Dendritic cell treated with granulocyte-macrophage colony-stimulating factor and Interleukin-4, amounts not matched to agents 40 ng/mL and 50 ng/mL, for 4 days (primary cell): ENCODE results near the gene PSMC3IP.

Experiments
- H3K27ac Mint-ChIP-seq: one replicate; pipeline ENCODE4 v1.8.0; 2022; ENCODE audit warnings: mild to moderate bottlenecking, mixed read lengths
- H3K27me3 Mint-ChIP-seq: one replicate; pipeline ENCODE4 v1.8.0; 2022; ENCODE audit warnings: mild to moderate bottlenecking, mixed read lengths
- H3K36me3 Mint-ChIP-seq: one replicate; pipeline ENCODE4 v1.8.0; 2022; ENCODE audit warnings: low read depth, mixed read lengths
- H3K4me1 Mint-ChIP-seq: one replicate; pipeline ENCODE4 v1.8.0; 2022; ENCODE audit warnings: low read depth, mixed read lengths
- H3K4me3 Mint-ChIP-seq: one replicate; pipeline ENCODE4 v1.8.0; 2022; ENCODE audit warnings: mild to moderate bottlenecking, moderate library complexity, mixed read lengths
- H3K9me3 Mint-ChIP-seq: one replicate; pipeline ENCODE4 v1.8.0; 2022; ENCODE audit warnings: mixed read lengths
- intact Hi-C: fragments of 100-400 bp; cut with micrococcal nuclease; formaldehyde crosslinking; loops from one replicate; pipeline ENCODE4 v1.15.0; 2022

PSMC3IP gene

DNA sequence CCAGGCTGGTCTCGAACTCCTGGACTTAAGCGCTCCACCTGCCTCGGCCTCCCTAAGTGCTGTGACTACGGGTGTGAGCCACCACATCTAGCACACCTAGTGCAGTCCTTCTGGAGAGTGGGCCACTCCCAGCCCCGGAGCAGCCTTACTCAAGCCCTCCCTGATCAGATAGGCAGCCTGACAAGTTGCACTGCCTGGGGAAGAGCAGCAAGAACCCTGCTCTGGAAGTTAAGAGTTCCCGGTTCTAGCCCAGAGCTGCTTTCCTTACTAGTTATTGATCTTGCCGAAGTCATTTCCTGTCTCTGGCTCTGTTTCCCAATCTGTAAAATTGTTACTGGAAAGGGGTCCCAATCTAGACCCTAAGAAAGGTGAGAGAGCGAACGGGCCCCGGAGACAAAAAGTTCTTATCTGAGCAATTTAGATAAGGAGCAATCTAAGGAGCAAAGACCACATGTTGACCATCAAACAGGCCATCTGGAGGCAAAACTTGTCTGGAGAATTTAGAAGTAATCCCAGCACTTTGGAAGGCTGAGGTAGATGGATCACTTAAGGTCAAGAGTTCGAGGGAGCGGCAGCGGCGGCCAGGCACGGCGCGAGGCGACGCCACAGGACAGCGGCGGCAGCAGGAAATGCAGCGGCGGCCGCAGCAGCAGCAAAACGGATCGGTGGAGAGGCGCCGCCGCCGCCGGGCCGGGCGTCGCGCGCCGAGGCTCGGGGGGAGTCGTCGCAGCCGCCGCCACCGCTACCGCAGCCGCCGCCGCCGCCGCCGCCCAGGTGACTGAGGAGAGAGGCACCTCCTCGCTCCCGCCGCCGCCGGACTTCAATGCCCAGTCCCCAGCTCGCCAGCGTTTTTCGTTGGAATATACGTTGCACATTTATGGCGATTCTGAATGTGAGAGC lies 45.8 kb downstream of the PSMC3IP start:
- intact Hi-C loops: no loop called here
- Mint-ChIP-seq H3K36me3 (peaks cover 12% of the 10 kb centered on the region), H3K4me1 (peaks cover 53% of the 10 kb centered on the region), H3K4me3 (peak overlapping the region; percentile 71), H3K9me3 (no peaks in the 10 kb centered on the region), H3K27me3 (peaks cover 6% of the 10 kb centered on the region), H3K27ac (peak overlapping the region; percentile 86)

DNA sequence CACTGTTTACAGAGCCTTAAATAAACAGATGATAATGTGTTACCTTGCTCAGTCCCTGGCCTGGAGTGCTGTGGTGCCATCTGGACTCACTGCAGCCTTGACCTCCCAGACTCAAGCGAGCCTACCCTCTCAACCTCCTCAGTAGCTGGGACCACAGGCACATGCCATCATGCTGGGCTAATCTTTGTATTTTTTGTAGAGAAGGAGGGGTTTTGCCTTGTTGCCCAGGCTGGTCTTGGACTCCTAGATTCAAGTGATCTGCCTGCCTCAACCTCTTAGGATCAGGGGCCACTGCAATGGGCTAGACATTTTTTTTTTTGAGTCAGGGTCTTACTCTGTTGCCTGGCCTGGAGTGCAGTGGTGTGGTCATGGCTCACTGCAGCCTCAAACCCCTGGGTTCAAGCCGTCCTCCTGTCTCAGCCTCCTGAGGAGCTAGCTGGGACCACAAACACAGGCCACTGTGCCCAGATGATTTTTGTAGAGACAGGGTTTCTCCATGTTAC lies 46.5 kb downstream of the PSMC3IP start:
- Mint-ChIP-seq H3K27ac (no peak overlapping the region), H3K27me3 (peaks cover 6% of the 10 kb centered on the region), H3K36me3 (peaks cover 7% of the 10 kb centered on the region), H3K4me1 (peaks cover 57% of the 10 kb centered on the region), H3K9me3 (no peaks in the 10 kb centered on the region), H3K4me3 (no peak overlapping the region)
- intact Hi-C loops: no loop called here

DNA sequence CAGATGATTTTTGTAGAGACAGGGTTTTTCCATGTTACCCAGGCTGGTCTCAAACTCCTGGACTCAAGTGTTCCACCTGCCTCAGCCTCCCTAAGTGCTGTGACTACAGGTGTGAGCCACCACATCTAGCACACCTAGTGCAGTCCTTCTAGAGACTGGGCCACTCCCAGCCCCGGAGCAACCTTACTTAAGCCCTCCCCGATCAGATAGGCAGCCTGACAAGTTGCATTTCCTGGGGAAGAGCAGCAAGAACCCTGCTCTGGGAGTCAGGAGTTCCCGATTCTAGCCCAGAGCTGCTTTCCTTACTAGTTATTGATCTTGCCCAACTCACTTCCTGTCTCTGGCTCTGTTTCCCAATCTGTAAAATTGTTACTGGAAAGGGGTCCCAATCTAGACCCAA lies 48.5 kb downstream of the PSMC3IP start:
- Mint-ChIP-seq H3K27me3 (peaks cover 6% of the 10 kb centered on the region), H3K4me3 (no peak overlapping the region), H3K27ac (no peak overlapping the region), H3K9me3 (no peaks in the 10 kb centered on the region), H3K36me3 (no peaks in the 10 kb centered on the region), H3K4me1 (peaks cover 53% of the 10 kb centered on the region)
- intact Hi-C loops: no loop called here

DNA sequence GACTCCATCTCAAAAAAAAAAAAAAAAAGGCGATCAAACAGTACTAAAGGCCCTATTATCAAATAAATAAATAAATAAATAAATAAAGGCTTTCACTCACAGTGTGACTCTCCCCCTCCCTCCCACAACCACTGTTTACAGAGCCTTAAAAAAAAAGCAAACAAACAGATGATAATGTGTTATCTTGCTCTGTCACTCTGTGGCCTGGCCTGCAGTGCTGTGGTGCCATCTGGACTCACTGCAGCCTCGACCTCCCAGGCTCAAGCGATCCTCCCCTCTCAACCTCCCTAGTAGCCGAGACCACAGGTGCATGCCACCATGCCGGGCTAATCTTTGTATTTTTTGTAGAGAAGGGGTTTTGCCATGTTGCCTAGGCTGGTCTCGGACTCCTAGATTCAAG lies 49.6 kb downstream of the PSMC3IP start:
- Mint-ChIP-seq H3K27me3 (peaks cover 6% of the 10 kb centered on the region), H3K4me1 (peaks cover 43% of the 10 kb centered on the region), H3K36me3 (peaks cover 11% of the 10 kb centered on the region), H3K4me3 (no peak overlapping the region), H3K27ac (no peak overlapping the region), H3K9me3 (no peaks in the 10 kb centered on the region)
- intact Hi-C loops: loop anchor here (1.0 kb wide), 1 partner anchor 100 kb away; no protein-coding TSS in a partner anchor

DNA sequence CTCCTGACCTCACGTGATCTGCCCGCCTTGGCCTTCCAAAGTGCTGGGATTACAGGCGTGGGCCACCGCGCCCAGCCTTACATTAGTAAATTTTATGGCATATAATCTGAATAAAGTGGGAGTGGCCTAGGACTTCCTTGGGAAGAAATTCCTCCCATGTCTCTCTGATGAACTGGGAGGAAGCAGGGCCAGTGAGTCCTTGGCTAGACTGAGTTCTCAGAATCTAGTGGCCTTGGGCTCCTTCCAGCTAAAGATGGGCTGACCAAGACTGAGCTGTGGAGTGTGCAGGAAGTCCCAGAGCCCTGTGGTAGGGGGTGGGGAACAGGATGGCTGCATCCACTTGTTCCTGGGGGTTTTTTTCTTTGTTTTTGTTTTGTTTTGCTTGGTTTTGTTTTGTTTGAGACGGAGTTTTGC lies 51.5 kb downstream of the PSMC3IP start:
- Mint-ChIP-seq H3K27me3 (peaks cover 2% of the 10 kb centered on the region), H3K4me3 (no peak overlapping the region), H3K4me1 (peaks cover 52% of the 10 kb centered on the region), H3K9me3 (no peaks in the 10 kb centered on the region), H3K27ac (peak overlapping the region; percentile 64), H3K36me3 (peaks cover 30% of the 10 kb centered on the region)
- intact Hi-C loops: no loop called here

DNA sequence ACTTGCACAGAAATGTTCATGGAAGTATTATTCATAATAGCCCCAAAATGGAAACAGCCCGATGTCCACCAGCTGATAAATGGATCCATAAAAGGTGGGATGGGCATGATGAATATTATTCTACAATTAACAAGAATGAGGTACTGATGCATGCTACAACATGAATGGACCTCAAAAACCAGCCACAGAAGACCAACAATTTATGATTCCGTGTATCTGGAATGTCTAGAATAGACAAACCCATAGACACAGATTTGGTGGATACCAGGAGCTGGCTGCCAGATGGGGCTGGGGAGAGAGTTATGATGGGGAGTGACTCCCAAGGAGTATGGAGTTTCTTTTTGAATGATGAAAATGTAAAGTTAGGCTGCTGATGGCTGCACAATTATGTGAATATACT lies 52.3 kb downstream of the PSMC3IP start:
- no peak overlapping the region for H3K4me3 Mint-ChIP-seq
- intact Hi-C loops: no loop called here
- no peaks in the 10 kb centered on the region for H3K27me3 Mint-ChIP-seq
- no peak overlapping the region for H3K27ac Mint-ChIP-seq
- peaks cover 56% of the 10 kb centered on the region for H3K4me1 Mint-ChIP-seq
- H3K9me3 Mint-ChIP-seq: no peaks in the 10 kb centered on the region
- peaks cover 34% of the 10 kb centered on the region for H3K36me3 Mint-ChIP-seq

DNA sequence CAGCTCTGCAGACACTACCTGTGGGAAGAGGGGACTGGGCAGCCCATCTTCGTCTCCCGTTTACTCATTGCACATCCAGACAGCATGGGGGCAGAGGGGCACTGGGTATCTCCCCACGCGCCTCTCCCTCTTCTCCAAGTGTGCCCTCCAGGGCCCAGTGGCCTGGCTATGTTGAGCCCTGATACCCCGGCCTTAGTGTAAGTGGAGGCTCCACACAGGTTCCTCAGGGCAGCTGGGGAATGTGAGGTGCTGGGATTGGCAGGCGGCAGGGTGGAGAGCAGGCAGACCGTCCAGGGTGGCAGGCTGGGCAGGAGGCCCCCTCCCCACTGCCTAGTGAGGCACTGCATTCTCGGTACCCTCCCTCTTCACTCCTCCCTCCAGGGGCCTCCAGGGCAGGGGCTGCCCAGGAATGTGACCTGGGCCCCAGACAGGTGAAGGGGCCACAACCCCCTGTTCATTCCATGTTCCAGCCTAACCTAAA lies 54.7 kb downstream of the PSMC3IP start:
- Mint-ChIP-seq H3K27me3 (no peaks in the 10 kb centered on the region), H3K4me3 (no peak overlapping the region), H3K4me1 (peaks cover 66% of the 10 kb centered on the region), H3K9me3 (no peaks in the 10 kb centered on the region), H3K36me3 (peaks cover 40% of the 10 kb centered on the region), H3K27ac (no peak overlapping the region)
- intact Hi-C loops: no loop called here
